Neural progenitor cell (in vitro differentiated cells): ENCODE data around the gene JAG2.
A peak's percentile ranks its signal among the peaks of the same experiment; 100 is the strongest.

Experiments
- CTCF ChIP-seq: fragments of 200-600 bp; sonication (generic); IDR thresholded peaks from 2 replicates; pipeline ENCODE4 v1.5.1; 2017; ENCODE audit warnings: antibody characterized with exemption, mild to moderate bottlenecking
- EZH2 ChIP-seq: fragments of 200-600 bp; sonication (generic); IDR thresholded peaks from 2 replicates; pipeline ENCODE4 v1.6.1; 2017; ENCODE audit warnings: antibody characterized with exemption, mild to moderate bottlenecking, moderate library complexity
- EZH2phosphoT487 ChIP-seq: fragments of 200-600 bp; sonication (generic); IDR thresholded peaks from 2 replicates; pipeline ENCODE4 v1.6.1; 2017; ENCODE audit warnings: antibody characterized with exemption

DNA sequence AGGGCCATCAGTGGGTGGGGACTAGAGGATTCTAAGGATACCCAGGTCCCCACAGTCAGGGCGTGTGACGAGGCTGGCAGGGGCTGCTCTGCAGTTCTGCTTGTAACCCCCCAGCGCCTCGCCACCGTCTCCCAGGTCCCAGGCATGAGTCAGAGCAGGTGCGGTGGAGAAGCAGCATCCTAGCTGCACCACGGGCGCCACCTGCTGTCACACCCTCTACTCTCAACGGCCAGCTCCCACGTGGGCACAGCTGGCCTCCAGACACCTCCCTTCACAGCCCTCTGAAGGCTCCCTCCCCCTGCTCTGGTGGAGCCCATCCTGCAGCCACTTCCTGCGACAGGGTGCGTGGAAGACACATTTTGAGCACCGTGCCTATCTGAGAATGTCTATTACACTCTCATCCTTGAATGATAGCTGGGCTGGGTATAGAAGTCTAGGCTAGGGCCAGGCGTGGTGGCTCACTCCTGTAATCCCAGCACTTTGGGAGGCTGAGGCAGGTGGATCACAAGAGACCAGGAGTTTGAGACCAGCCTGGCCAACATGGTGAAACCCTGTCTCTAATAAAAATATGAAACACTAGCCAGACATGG, 19.5 kb upstream of the JAG2 start:
- TF ChIP-seq CTCF (peak; percentile 7), EZH2 (no peak), EZH2phosphoT487 (no peak)
